ENCODE data around the gene PI4KA. TPM values are rescaled to one million over a fixed set of nuclear protein-coding genes. Genes with fewer than 3 reads are reported as not detected.

The PI4KA gene
- total and polyA plus RNA-seq, 5 donors from 2014 or later = 38.9 to 182 (median 44.5) TPM

GRCh38 chr22:20660441-20661054 is 198.1 kb downstream of the PI4KA start:
- Mint-ChIP-seq H3K4me3 (no peak overlapping the region), H3K27me3 (peaks cover 59% of the 10 kb centered on the region), H3K36me3 (peaks cover 4% of the 10 kb centered on the region), H3K9me3 (peaks cover 2 to 10% (median 3%) of the 10 kb centered on the region in 7 donors), H3K27ac (no peak overlapping the region), H3K4me1 (no peaks in the 10 kb centered on the region)
- Histone ChIP-seq H3K4me1 (ENCODE audit: control insufficient read depth, insufficient read depth, low read length, poor library complexity, severe bottlenecking) (no peaks in the 10 kb centered on the region), H3K4me3 (ENCODE audit: low read depth, low read length) (no peak overlapping the region), H3K36me3 (ENCODE audit: control insufficient read depth, insufficient read depth, low read length) (no peaks in the 10 kb centered on the region), H3K27ac (ENCODE audit: insufficient read depth, low read length, poor library complexity, severe bottlenecking) (no peak overlapping the region), H3K27me3 (ENCODE audit: control insufficient read depth, insufficient read depth, low read length) (peaks cover 7% of the 10 kb centered on the region), H3K9me3 (ENCODE audit: control insufficient read depth in 2 of 2, low read length in 2 of 2) (peaks cover 7 to 10% of the 10 kb centered on the region in 2 experiments)
- ATAC-seq (ENCODE audit: low read depth in 2 of 2) (no peak), DNase-seq (no peak)

DNA sequence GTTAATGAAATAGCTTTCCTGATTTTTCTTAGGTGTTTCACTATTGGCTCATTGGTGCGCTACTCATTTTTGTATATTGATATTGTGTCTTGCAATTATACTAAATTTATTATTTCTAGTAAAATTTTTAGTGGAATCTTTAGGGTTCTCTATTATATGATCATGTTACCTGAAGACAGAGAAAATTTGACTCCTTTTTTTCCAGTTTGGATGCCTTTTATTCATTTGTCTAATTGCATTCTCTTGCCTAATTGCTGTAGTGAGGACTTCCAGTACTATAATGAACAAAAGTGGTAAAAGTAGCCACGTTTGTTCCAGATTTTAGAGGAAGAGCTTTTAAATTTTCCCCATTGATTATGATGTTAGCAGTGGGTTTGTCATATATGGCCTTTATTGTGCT is 198.7 kb downstream of the PI4KA start:
- no peak overlapping the region for H3K4me3 ChIP-seq (ENCODE audit: low read depth, low read length)
- peaks cover 7% of the 10 kb centered on the region for H3K27me3 ChIP-seq (ENCODE audit: control insufficient read depth, insufficient read depth, low read length)
- Mint-ChIP-seq H3K4me1 (no peaks in the 10 kb centered on the region), H3K27ac (no peak overlapping the region), H3K9me3 (peaks cover 2 to 10% (median 3%) of the 10 kb centered on the region in 7 donors), H3K27me3 (peaks cover 59% of the 10 kb centered on the region), H3K36me3 (peaks cover 4% of the 10 kb centered on the region), H3K4me3 (no peak overlapping the region)
- no peak for ATAC-seq (ENCODE audit: low read depth in 2 of 2)
- no peaks in the 10 kb centered on the region for H3K4me1 ChIP-seq (ENCODE audit: control insufficient read depth, insufficient read depth, low read length, poor library complexity, severe bottlenecking)
- DNase-seq = no peak
- peaks cover 7 to 10% of the 10 kb centered on the region in 2 experiments for H3K9me3 ChIP-seq (ENCODE audit: control insufficient read depth in 2 of 2, low read length in 2 of 2)
- no peaks in the 10 kb centered on the region for H3K36me3 ChIP-seq (ENCODE audit: control insufficient read depth, insufficient read depth, low read length)
- no peak overlapping the region for H3K27ac ChIP-seq (ENCODE audit: insufficient read depth, low read length, poor library complexity, severe bottlenecking)

DNA sequence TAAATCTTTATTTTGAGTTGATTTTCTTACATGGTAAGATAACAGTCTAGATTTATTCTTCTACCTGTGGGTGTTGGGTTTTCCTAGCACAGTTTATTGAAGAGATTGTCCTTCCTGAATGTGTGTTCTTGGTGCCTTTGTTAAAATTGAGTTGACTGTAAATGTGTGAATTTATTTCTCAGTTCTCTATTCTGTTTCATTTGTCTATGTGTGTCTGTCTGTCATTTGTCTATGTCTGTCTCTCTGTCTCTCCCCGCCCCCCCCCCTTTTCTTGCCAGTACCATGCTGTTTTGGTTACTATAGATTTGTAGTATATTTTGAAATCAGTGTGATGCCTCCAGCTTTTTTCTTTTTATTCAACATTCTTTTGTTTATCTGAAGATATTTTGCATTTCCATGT is 199.4 kb downstream of the PI4KA start:
- H3K27me3 ChIP-seq (ENCODE audit: control insufficient read depth, insufficient read depth, low read length) = peaks cover 6% of the 10 kb centered on the region
- no peak overlapping the region for H3K4me3 ChIP-seq (ENCODE audit: low read depth, low read length)
- H3K4me3 Mint-ChIP-seq = no peak overlapping the region
- peaks cover 0 to 8% (median 3%) of the 10 kb centered on the region in 7 donors for H3K9me3 Mint-ChIP-seq
- peaks cover 7 to 10% of the 10 kb centered on the region in 2 experiments for H3K9me3 ChIP-seq (ENCODE audit: control insufficient read depth in 2 of 2, low read length in 2 of 2)
- H3K27ac Mint-ChIP-seq = no peak overlapping the region
- peaks cover 54% of the 10 kb centered on the region for H3K27me3 Mint-ChIP-seq
- no peaks in the 10 kb centered on the region for H3K4me1 ChIP-seq (ENCODE audit: control insufficient read depth, insufficient read depth, low read length, poor library complexity, severe bottlenecking)
- ATAC-seq (ENCODE audit: low read depth in 2 of 2) (no peak), DNase-seq (no peak)
- H3K36me3 Mint-ChIP-seq = peaks cover 4% of the 10 kb centered on the region
- H3K4me1 Mint-ChIP-seq = no peaks in the 10 kb centered on the region
- H3K27ac ChIP-seq (ENCODE audit: insufficient read depth, low read length, poor library complexity, severe bottlenecking) = no peak overlapping the region
- no peaks in the 10 kb centered on the region for H3K36me3 ChIP-seq (ENCODE audit: control insufficient read depth, insufficient read depth, low read length)

- DNase-seq (no peak), ATAC-seq (ENCODE audit: low read depth in 2 of 2) (no peak)
- Histone ChIP-seq H3K27me3 (ENCODE audit: control insufficient read depth, insufficient read depth, low read length) (peaks cover 6% of the 10 kb centered on the region), H3K4me3 (ENCODE audit: low read depth, low read length) (no peak overlapping the region), H3K36me3 (ENCODE audit: control insufficient read depth, insufficient read depth, low read length) (no peaks in the 10 kb centered on the region), H3K27ac (ENCODE audit: insufficient read depth, low read length, poor library complexity, severe bottlenecking) (no peak overlapping the region), H3K4me1 (ENCODE audit: control insufficient read depth, insufficient read depth, low read length, poor library complexity, severe bottlenecking) (no peaks in the 10 kb centered on the region), H3K9me3 (ENCODE audit: control insufficient read depth in 2 of 2, low read length in 2 of 2) (peaks cover 6 to 8% of the 10 kb centered on the region in 2 experiments)
- H3K4me3 Mint-ChIP-seq = no peak overlapping the region
- H3K4me1 Mint-ChIP-seq = no peaks in the 10 kb centered on the region
- peaks cover 52% of the 10 kb centered on the region for H3K27me3 Mint-ChIP-seq
- H3K36me3 Mint-ChIP-seq = peaks cover 4% of the 10 kb centered on the region
- H3K27ac Mint-ChIP-seq = no peak overlapping the region
- peaks cover 0 to 8% (median 3%) of the 10 kb centered on the region in 7 donors for H3K9me3 Mint-ChIP-seq
Observed at GRCh38 chr22:20658433-20659222, 200.0 kb downstream of the PI4KA start.

- no peak overlapping the region for H3K4me3 Mint-ChIP-seq
- ATAC-seq (ENCODE audit: low read depth in 2 of 2) = no peak
- peak overlapping the region in 1 of 3 donors; percentile 68 for H3K27ac Mint-ChIP-seq
- no peaks in the 10 kb centered on the region for H3K4me1 Mint-ChIP-seq
- H3K4me3 ChIP-seq (ENCODE audit: low read depth, low read length) = no peak overlapping the region
- H3K36me3 ChIP-seq (ENCODE audit: control insufficient read depth, insufficient read depth, low read length) = no peaks in the 10 kb centered on the region
- no peak for DNase-seq
- H3K4me1 ChIP-seq (ENCODE audit: control insufficient read depth, insufficient read depth, low read length, poor library complexity, severe bottlenecking) = no peaks in the 10 kb centered on the region
- peaks cover 0 to 1% of the 10 kb centered on the region in 2 experiments for H3K9me3 ChIP-seq (ENCODE audit: control insufficient read depth in 2 of 2, low read length in 2 of 2)
- peaks cover under 1% of the 10 kb centered on the region for H3K36me3 Mint-ChIP-seq
- H3K27ac ChIP-seq (ENCODE audit: insufficient read depth, low read length, poor library complexity, severe bottlenecking) = no peak overlapping the region
- H3K27me3 Mint-ChIP-seq = peaks cover 45% of the 10 kb centered on the region
- H3K27me3 ChIP-seq (ENCODE audit: control insufficient read depth, insufficient read depth, low read length) = peaks cover 6% of the 10 kb centered on the region
- H3K9me3 Mint-ChIP-seq = peaks cover 0 to 3% (median under 1%) of the 10 kb centered on the region in 7 donors
Observed at GRCh38 chr22:20657963-20658362, 200.6 kb downstream of the PI4KA start.

Other genes with a start within 250 kb of the PI4KA start
- not detected for gene SERPIND1, start 84.7 kb downstream of the PI4KA start, total RNA-seq
- gene SERPIND1, start 84.7 kb downstream of the PI4KA start, polyA plus RNA-seq = under 1 TPM in 2 of 4 donors, not detected in 2; 0.10 to 0.29 TPM
- 23.1 TPM for gene SNAP29, start 196 bp upstream of the PI4KA start, total RNA-seq
- 10 to 100 TPM; 20.1 to 34.0 (median 25.4) TPM for gene SNAP29, start 196 bp upstream of the PI4KA start, polyA plus RNA-seq
- gene CRKL, start 58.6 kb upstream of the PI4KA start, total RNA-seq = 49.5 TPM
- 10 to 100 TPM; 41.7 to 61.4 (median 57.0) TPM for gene CRKL, start 58.6 kb upstream of the PI4KA start, polyA plus RNA-seq
- 0.49 TPM for gene AIFM3, start 108.4 kb upstream of the PI4KA start, total RNA-seq
- not detected for gene AIFM3, start 108.4 kb upstream of the PI4KA start, polyA plus RNA-seq
- 69.4 TPM for gene LZTR1, start 123.5 kb upstream of the PI4KA start, total RNA-seq
- 10 to 100 TPM in 3 of 4 donors, 1 to 10 TPM in 1; 9.6 to 12.1 (median 11.7) TPM for gene LZTR1, start 123.5 kb upstream of the PI4KA start, polyA plus RNA-seq
- gene THAP7, start 143.3 kb upstream of the PI4KA start, total RNA-seq = 41.7 TPM
- 10 to 100 TPM; 38.5 to 58.0 (median 47.4) TPM for gene THAP7, start 143.3 kb upstream of the PI4KA start, polyA plus RNA-seq
- gene P2RX6, start 156.4 kb upstream of the PI4KA start, total RNA-seq = 0.59 TPM
- under 1 TPM in 1 of 4 donors, not detected in 3; 0.10 TPM for gene P2RX6, start 156.4 kb upstream of the PI4KA start, polyA plus RNA-seq
- gene SLC7A4, start 173.8 kb upstream of the PI4KA start, total RNA-seq = not detected
- under 1 TPM in 1 of 4 donors, not detected in 3; 0.09 TPM for gene SLC7A4, start 173.8 kb upstream of the PI4KA start, polyA plus RNA-seq
- 0.10 TPM for gene LRRC74B, start 187.1 kb upstream of the PI4KA start, total RNA-seq
- gene LRRC74B, start 187.1 kb upstream of the PI4KA start, polyA plus RNA-seq = not detected